MV-4-11 (cell line): ENCODE results near the gene ACTR10.
"Not testable (repeated sequence)": the region's sequence is repeated elsewhere in the genome, so short reads cannot be mapped to it uniquely, and the experiment has no call there.

Experiments used
- DNase-seq: peaks from one replicate; lab custom pipeline; 2025; lab: John Stamatoyannopoulos, UW

ACTR10 gene

GRCh38 chr14:58216544-58216943 lies 16.6 kb downstream of the ACTR10 start:
- no peak for DNase-seq

DNA sequence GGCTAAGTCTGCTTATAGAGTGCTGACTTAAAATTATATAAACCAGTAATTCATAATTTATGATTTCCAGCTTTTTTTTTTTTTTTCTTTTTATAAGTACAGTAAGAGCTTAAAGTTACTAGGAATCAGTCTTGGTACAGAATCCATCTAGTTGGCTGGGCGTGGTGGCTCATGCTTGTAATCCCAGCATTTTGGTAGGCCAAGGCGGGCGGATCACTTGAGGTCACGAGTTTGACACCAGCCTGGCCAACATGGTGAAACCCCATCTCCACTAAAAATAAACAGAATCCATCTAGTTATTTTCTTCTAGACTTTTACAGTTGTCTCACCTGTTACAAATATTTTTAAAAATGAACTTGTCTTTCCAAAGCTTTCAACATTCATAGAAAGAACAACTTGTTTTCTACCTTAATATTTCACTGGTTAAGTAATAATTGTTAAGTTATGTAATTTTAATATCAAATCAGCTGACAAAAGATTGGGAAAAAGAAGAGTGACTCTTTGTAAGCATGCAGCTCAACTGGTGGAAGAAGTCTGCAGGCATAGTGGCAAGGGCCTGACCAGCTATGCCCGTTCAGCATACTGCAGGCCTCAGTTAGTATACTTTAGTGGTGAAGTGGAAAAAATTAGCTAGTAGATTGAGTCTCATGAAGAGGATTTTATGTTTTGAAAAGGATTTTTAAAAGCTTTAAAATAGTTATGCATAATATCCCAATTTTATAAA lies 27.3 kb downstream of the ACTR10 start:
- DNase-seq: no peak

- DNase-seq: no peak
Measured at GRCh38 chr14:58238252-58239243, 38.6 kb downstream of the ACTR10 start.

GRCh38 chr14:58239244-58240195 lies 39.6 kb downstream of the ACTR10 start:
- DNase-seq: peak; percentile 65

GRCh38 chr14:58243790-58244555 lies 44.0 kb downstream of the ACTR10 start:
- peak; percentile 74 for DNase-seq

- DNase-seq: peak; percentile 98
Measured at GRCh38 chr14:58244556-58245387, 44.8 kb downstream of the ACTR10 start, which contains the start of gene PSMA3. PSMA3 (plus strand) TSS chr14:58244843; CDS start chr14:58244921, 78 bp downstream.

- DNase-seq: peak; percentile 54
Measured at GRCh38 chr14:58245562-58245961, 45.6 kb downstream of the ACTR10 start.

DNA sequence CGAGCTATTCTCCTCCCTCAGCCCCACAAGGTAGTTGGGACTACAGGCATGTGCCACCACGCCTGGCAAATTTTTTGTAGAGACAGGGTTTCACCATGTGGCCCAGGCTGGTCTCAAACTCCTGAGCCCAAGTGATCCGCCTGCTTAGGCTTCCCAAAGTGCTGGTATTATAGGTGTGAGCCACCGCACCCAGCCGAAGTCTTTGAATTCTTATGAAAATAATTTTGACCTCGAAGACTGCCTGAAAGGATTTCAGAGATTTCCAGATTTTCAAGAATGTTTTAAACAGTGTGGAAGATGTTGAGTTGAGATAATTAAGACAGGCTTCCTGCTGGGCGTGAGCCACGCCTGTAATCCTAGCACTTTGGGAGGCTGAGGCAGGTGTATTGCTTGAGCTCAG lies 49.7 kb downstream of the ACTR10 start:
- no peak for DNase-seq

DNA sequence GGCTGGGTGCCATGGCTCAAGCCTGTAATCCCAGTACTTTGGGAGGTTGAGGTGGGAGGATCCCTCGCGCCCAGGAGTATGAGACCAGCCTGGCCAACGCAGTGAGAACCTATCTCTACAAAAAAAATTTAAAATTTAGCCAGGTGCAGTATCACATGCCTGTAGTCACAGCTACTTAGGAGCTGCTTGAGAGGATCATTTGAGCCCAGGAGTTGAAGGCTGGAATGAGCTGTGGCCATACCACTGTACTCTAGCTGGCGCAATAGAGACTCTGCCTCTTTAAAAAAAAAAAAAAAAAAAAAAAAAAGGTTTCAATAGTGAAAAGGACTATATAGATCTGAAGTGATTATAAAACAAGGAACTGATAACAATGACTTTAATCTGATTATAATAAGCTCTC lies 58.2 kb downstream of the ACTR10 start:
- DNase-seq: no peak

DNA sequence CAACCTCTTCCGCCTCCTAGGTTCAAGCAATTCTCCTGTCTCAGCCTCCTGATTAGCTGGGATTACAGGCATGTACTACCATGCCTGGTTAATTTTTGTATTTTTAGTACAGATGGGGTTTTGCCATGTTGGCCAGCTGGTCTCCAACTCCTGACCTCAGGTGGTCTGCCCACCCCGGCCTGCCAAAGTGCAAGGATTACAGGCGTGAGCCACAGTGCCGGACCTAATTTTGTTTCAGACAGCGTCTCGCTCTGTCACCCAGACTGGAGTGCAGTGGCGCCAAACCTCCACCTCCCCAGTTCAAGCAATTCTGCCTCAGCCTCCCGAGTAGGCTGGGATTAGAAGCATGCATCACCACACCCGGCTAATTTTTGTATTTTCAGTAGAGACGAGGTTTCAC lies 62.1 kb downstream of the ACTR10 start:
- DNase-seq: not testable (repeated sequence)

- DNase-seq: no peak
Measured at GRCh38 chr14:58265401-58265800, 65.5 kb downstream of the ACTR10 start.

- no peak for DNase-seq
Measured at GRCh38 chr14:58270628-58271027, 70.7 kb downstream of the ACTR10 start.

- DNase-seq: no peak
Measured at GRCh38 chr14:58272588-58273372, 72.8 kb downstream of the ACTR10 start.

- no peak for DNase-seq
Measured at GRCh38 chr14:58274881-58275280, 74.9 kb downstream of the ACTR10 start.

GRCh38 chr14:58275527-58276190 lies 75.7 kb downstream of the ACTR10 start:
- DNase-seq: no peak

DNA sequence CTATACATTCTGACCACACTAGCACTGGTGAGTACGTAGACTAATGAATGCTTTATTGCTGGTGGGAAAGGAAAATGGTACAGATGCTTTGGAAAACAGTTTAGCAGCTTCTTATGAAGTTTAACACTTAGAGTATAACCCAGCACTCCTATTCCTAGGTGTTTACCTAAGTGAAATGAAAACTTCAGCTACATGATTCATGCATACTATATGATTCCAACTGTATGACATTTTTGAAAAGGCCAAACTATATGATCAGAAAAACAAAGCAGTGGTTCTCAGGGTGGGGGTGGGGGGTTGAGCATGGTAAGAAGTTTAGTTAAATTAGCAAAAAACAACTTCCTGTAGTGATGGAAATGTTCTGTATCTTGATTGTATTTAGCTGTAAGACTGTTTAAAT lies 76.3 kb downstream of the ACTR10 start:
- DNase-seq: no peak

DNA sequence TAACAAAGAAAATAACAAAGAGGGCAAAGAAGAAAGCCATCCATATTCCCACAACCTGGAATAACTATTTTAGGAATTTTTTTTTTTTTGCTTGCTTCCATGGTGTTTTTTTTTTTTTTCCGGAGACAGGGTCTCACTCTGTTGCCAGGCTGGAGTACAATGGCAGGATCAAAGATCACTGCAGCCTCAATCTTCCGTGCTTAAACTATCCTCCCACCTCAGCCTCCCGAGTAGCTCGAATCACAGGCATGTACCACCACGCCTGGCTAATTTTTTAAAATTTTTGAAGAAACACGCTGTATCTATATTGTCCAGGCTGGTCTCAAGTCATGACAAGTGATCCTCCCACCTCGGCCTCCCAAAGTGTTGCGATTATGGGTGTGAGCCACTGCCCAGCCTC lies 78.2 kb downstream of the ACTR10 start:
- DNase-seq: no peak

- DNase-seq: peak; percentile 89
Measured at GRCh38 chr14:58280954-58281787, 81.2 kb downstream of the ACTR10 start.
